ENCODE results near the gene CHST11. TPM values are rescaled to one million over a fixed set of nuclear protein-coding genes. Genes with fewer than 3 reads are reported as not detected.

CHST11 gene
- total RNA-seq, 2 donors from 2014 or later, result 3.4 to 4.4 TPM

DNA sequence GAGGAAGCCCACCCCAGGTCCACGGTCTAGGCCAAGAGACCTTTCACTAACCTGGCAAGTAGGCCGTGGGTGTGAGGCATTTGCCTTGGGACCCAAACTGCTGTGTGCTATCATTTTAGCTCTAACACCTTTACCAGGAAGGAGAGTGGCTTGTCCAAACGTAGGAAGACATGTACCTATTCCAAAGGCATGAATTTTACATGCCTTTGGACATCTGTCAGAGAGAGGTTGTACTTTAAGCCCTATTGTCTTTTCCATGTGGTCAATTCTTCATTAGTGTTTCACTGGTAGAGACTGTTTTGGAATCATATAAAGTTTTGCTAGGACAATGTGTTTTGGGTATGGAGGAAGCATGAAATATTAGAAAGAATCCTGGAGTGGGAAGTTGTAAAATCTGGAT, 352.5 kb downstream of the CHST11 start:
- no peak for DNase-seq
- no peak for ATAC-seq
- intact Hi-C loops (cut with DNase I, micrococcal nuclease), result no loop called here

GRCh38 chr12:104809706-104810385, 353.1 kb downstream of the CHST11 start:
- no peak for DNase-seq
- ATAC-seq, result no peak
- intact Hi-C loops (cut with DNase I, micrococcal nuclease), result no loop called here

Small RNAs within 50 kb of the gene (microRNA-seq; reads per million reads assigned to microRNA genes)
- gene MIR3922, result 0 to 0.53 reads per million in 2 donors

Other genes with a start within 250 kb of the CHST11 start
- 10 to 100 TPM; 79.5 to 97.9 TPM for gene TXNRD1, start 241.2 kb upstream of the CHST11 start, total RNA-seq
- gene EID3, start 153.2 kb upstream of the CHST11 start, total RNA-seq, result 1 to 10 TPM; 2.4 to 2.5 TPM